OCI-LY1 (cell line): ENCODE results near the gene SORT1.

Experiments
- CTCF ChIP-seq: fragments of 200-600 bp; sonication (generic), shearing (Covaris generic); IDR thresholded peaks from 2 replicates; pipeline ENCODE4 v1.5.1; 2017; ENCODE audit warnings: mild to moderate bottlenecking, antibody characterized with exemption, low read length, moderate library complexity, mixed read lengths
- EZH2 ChIP-seq: fragments of 200-600 bp; sonication (generic), shearing (Covaris generic); IDR thresholded peaks from 2 replicates; pipeline ENCODE4 v1.8.0; 2017; ENCODE audit warnings: borderline replicate concordance, mixed run types, mild to moderate bottlenecking, antibody characterized with exemption, low read length, moderate library complexity, mixed read lengths

- TF ChIP-seq CTCF (no peak), EZH2 (no peak)
Observed at GRCh38 chr1:109361069-109361468, 36.6 kb downstream of the SORT1 start.
